Activated CD4-positive, alpha-beta T cell treated with anti-CD3 and anti-CD28 coated beads for 48 hours (primary cell): ENCODE results near the gene THEM5.
A peak's percentile ranks its signal among the peaks of the same experiment; 100 is the strongest.
"Not testable (repeated sequence)": the region's sequence is repeated elsewhere in the genome, so short reads cannot be mapped to it uniquely, and the experiment has no call there.

Source experiments
- DNase-seq: peaks from one replicate; pipeline ENCODE4 v3.0.0-alpha.2; 2020

Gene THEM5

GRCh38 chr1:151853411-151853943, at the start of gene THEM5:
Gene THEM5, minus strand, starts transcription at chr1:151853712. Its CDS starts 147 bp downstream, at chr1:151853565.
- DNase-seq, result no peak

GRCh38 chr1:151902858-151903257, 49.3 kb upstream of the THEM5 start:
- DNase-seq, result no peak

DNA sequence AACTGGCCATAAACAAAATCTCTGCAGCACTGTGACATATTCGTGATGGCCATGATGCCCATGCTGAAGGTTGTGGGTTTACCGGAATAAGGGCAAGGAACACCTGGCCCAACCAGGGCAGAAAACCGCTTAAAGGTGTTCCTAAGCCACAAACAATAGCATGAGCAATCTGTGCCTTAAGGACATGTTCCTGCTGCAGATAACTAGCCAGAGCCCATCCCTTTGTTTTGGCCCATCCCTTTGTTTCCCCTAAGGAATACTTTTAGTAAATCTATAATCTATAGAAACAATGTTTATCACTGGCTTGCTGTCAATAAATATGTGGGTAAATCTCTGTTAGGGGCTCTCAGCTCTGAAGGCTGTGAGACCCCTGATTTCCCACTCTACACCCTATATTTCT, 47.3 kb upstream of the THEM5 start:
- not testable (repeated sequence) for DNase-seq

- peak; percentile 49 for DNase-seq
Observed at GRCh38 chr1:151898519-151898991, 45.0 kb upstream of the THEM5 start.

- no peak for DNase-seq
Observed at GRCh38 chr1:151897991-151898431, 44.5 kb upstream of the THEM5 start.

GRCh38 chr1:151893176-151893924, 39.8 kb upstream of the THEM5 start:
- no peak for DNase-seq

GRCh38 chr1:151892190-151892589, 38.7 kb upstream of the THEM5 start:
- no peak for DNase-seq

DNA sequence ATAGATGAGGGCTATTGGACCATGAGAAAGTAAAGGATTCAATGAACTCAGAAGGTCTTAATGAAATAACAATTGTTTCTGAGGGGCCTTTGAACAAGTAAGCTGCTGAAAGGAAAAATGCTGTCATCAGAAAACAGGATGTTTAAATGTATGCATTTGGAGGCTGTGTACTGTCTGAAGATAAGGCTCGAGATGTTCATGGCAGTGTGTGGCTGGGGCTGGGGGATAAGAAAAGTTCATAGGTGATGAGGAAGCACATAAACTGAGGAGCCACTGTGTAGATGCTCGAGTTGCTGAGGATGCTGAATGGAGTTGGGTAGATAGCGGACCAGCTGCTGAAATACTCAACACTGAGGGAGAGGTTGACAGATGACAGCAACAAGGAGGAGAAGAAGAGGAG, 38.0 kb upstream of the THEM5 start:
- DNase-seq, result no peak

DNA sequence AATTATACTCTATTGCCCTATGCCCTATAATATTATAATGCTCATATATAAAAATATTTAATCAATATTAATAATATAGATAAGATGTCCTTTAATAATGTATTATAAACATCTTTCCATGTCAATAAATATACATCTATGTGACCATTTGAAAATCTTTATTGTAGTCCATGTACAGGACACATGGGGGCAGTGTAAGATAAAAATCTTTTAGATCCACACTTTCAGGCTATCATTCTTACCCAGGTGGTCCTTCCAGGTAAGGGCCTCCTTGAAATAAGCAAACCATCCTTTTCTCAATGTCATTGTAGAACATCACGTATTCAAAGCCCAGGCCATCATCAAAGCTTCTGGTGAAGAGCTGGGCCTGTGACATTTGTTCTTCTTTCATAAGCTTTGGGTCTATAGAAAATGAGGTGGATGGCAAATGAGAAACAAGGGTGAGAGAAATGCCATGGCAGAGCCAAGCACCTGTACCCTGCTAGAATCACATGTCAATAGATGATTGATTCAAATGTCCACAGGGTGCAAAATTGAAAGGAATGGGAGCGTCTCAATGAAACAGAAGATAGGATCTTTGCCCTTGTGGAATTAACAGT, 35.6 kb upstream of the THEM5 start:
- DNase-seq, result no peak

DNA sequence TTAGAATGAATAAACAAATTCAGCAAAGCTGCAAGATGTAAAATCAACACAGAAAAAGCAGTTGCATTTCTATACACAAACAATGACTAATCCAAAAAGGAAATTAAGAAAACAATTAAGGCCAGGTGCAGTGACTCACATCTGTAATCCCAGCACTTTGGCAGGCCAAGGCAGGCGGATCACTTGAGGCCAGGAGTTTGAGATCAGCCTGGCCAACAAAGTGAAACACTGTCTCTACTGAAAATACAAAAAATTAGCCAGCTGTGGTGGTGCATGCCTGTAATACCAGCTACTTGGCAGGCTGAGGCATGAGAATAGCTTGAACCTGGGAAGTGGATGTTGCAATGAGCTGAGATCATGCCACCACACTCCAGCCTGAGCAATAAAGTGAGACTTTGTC, 33.5 kb upstream of the THEM5 start:
- DNase-seq, result no peak

DNA sequence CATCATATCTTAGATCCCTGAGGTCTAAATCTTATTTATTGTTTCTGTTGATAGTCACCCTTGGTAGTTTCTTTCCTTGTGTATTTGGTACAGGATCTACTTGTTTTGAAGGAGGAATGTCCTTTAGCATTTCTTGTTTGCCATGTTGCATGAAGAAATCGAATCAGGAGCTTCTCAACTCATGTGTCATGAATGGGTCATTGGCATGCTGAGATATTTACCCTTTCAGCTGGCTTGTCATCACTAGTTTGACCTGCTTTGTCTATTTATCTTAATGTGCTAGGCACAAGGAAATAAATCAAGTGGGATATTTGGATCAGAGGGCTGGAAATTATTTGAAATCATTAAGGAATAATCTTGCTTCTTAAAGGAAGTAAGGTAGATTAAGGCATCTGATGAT, 32.0 kb upstream of the THEM5 start:
- DNase-seq, result no peak

GRCh38 chr1:151884879-151885278, 31.4 kb upstream of the THEM5 start:
- not testable (repeated sequence) for DNase-seq

DNA sequence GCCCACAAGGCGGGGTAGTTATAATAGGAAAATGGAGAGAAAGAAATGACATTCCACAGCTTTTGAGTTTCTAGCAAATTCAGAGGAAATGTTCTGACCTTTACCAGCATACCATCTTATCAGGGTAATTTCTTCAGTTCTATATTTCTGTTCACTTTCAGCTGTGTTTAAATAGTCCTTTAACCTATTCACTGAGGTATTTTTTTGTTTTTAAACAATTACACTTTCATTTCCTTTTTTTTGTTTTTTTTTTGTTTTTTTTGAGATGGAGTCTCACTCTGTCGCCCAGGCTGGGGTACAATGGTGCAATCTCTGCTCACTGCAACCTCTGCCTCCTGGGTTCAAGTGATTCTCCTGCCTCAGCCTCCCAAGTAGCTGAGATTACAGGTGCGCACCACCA, 30.9 kb upstream of the THEM5 start:
- not testable (repeated sequence) for DNase-seq

- not testable (repeated sequence) for DNase-seq
Observed at GRCh38 chr1:151883898-151884297, 30.4 kb upstream of the THEM5 start.

DNA sequence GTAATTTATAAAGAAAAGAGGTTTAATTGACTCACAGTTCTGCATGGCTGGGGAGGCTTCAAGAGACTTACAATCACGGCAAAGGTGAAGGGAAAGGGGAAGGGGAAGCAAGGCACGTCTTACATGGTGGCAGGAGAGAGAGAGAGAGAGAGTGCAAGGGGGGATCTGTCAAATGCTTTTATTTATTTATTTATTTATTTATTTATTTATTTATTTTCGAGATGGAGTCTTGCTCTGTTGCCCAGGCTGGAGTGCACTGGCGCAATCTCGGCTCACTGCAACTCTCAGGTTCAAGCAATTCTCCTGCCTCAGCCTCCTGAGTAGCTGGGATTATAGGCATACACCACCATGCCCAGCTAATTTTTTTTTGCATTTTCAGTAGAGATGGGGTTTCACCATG, 29.4 kb upstream of the THEM5 start:
- not testable (repeated sequence) for DNase-seq

- no peak for DNase-seq
Observed at GRCh38 chr1:151882466-151882865, 29.0 kb upstream of the THEM5 start.

DNA sequence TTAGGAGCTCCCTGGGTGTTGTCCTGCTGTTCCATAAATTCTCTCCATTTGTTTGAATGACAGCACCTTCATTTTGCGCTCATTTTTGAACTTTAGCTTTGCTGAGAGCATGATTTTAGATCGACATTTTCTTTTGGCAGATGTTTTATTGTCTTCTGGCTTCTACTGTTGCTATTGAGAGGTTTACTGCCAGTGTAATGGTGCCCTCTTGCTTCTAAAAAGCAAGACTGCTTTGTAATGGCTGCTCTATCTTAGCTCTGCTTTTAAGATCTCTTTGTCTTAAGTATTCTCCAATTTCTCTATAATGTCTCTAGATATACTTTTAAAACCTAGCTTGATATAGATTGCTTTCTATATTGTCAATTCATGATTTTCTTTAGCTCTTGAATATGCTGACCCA, 28.0 kb upstream of the THEM5 start:
- DNase-seq, result no peak

DNA sequence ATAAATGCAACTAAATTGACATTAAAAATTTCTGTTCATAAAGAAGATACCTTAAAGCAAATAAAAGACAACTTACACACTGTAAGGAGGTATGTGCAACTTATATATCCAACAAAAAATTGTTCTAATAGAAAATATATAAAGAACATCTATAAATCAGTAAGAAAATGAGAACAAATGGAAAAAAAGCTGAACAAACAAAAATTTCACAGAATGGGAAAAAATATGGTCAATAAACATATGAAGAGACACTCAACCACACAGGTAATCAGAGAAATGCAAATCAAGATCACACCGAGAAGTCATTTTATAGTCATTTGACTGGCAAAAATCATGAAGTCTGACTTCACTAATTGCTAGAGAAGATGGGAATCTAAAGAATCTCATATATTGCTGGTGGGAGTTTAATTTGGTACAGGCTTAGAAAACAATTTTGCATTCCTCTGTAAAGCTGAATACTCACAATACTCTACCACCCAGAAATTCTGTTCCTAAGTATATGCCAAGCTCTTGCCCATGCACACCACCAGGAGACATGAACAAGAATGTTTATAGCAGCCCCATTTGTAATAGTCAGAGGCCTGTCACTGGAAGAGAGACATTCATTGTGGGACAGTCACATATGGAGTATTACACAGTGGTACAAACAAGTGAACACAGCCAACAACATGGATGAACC, 22.0 kb upstream of the THEM5 start:
- DNase-seq, result no peak

DNA sequence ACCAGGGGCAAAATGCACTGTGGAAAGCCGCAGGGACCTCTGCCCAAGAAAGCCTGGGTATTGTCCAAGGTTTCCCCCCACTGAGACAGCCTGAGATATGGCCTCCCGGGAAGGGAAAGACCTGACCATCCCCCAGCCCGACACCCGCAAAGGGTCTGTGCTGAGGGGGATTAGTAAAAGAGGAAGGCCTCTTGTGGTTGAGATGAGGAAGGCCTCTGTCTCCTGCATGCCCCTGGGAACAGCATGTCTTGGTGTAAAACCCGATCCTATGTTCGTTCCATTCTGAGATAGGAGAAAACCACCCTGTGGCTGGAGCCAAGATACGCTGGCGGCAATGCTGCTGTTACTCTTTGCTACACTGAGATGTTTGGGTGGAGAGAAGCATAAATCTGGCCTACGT, 19.3 kb upstream of the THEM5 start:
- not testable (repeated sequence) for DNase-seq

GRCh38 chr1:151871284-151872030, 17.9 kb upstream of the THEM5 start:
- DNase-seq, result no peak

DNA sequence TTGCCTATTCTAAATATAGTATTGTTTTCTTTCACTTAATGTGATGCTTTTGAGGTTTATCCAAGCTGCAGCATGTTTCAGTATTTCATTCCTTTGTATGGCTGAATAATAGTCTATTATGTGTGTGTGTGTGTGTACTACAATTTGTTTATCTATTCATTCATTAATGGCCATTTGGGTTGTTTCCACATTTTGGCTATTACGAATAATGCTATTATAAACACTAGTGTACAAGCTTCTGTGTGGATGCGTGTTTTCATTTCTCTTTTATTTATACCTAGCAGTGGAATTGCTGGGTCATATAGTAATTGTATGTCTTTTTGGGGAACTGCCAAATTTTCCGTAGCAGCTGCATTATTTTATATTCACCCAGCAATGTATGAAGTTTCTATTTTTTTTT, 15.0 kb upstream of the THEM5 start:
- DNase-seq, result no peak

GRCh38 chr1:151867765-151868411, 14.4 kb upstream of the THEM5 start:
- DNase-seq, result peak; percentile 24
